Body of pancreas (tissue), 4 donors: ENCODE data around the gene MYO5A. TPM values are rescaled to one million over a fixed set of nuclear protein-coding genes. Genes with fewer than 3 reads are reported as not detected.

Experiments used
- ATAC-seq: fragments of 150-250 bp; one replicate; pipeline ENCODE4 v1.9.1; 2016
- DNase-seq, 4 donors: peaks; one replicate each; pipeline ENCODE4 v3.0.0-alpha.2; 2019
- H3K27ac ChIP-seq, 4 donors: fragments of 200-600 bp; sonication (generic); 1 replicate in 3 of 4; 2 replicates in 1 of 4; pipeline versions ENCODE4 v1.5.1 to v1.6.1; 2016 to 2019; ENCODE audit warnings: mild to moderate bottlenecking in 1 of 4, mixed read lengths in 1 of 4, moderate library complexity in 1 of 4
- H3K27me3 ChIP-seq, 2 donors: fragments of 200-600 bp; sonication (generic); one replicate each; pipeline ENCODE4 v1.6.0; 2016; ENCODE audit warnings: mild to moderate bottlenecking in 1 of 2
- H3K36me3 ChIP-seq, 2 donors: fragments of 200-600 bp; sonication (generic); replicated peaks in 1 of 2; 2 replicates each; pipeline ENCODE4 v1.5.1; 2016; ENCODE audit warnings: low read depth in 2 of 2; ENCODE audit not compliant: insufficient read depth in 1 of 2
- H3K4me1 ChIP-seq: fragments of 200-600 bp; sonication (generic); one replicate; pipeline ENCODE4 v1.6.0; 2016
- H3K4me3 ChIP-seq, 2 donors: fragments of 200-600 bp; sonication (generic); 1 replicate in 1 of 2; 2 replicates in 1 of 2; pipeline ENCODE4 v1.5.1; 2016 to 2019
- H3K9me3 ChIP-seq, 3 donors: fragments of 200-600 bp; sonication (generic); 1 replicate in 2 of 3; 2 replicates in 1 of 3; pipeline ENCODE4 v1.5.1; 2016
- CTCF ChIP-seq, 7 experiments: fragments of 450-650 bp in 4 of 7; fragments of 200-600 bp in 3 of 7; sonication (generic) in 3 of 7; IDR thresholded peaks; one replicate each; pipeline ENCODE4 v1.5.1; 2016 to 2019; ENCODE audit warnings: antibody characterized with exemption in 7 of 7
- POLR2A ChIP-seq, 3 donors: fragments of 450-650 bp; IDR thresholded peaks; one replicate each; pipeline ENCODE4 v1.6.1; 2016; ENCODE audit warnings: antibody characterized with exemption in 3 of 3, mild to moderate bottlenecking in 2 of 3
- WGBS, 2 donors: methylation state at CpG; one replicate each; pipeline ENCODE4 v1.1.5; 2017; 5-methylcytosine and 5-hydroxymethylcytosine counted together
- intact Hi-C: fragments of 100-400 bp; cut with DNase I; formaldehyde crosslinking; loops from one replicate; pipeline ENCODE4 v1.15.1; 2023
- total RNA-seq, 2 donors: library from RNA; depleted of rRNA; stranded (reverse); fragments of >200 nt; gene quantifications; one replicate each; pipeline ENCODE4 v1.1.0, GENCODE V29; 2016

The MYO5A gene
- total RNA-seq, 2 donors from 2014 or later = 8.2 to 11.9 TPM

GRCh38 chr15:52437646-52438045 lies 91.0 kb downstream of the MYO5A start:
- no peak for ATAC-seq

GRCh38 chr15:52436981-52437380 lies 91.7 kb downstream of the MYO5A start:
- Histone ChIP-seq H3K36me3 (no peaks in the 10 kb centered on the region), H3K4me3 (no peak overlapping the region), H3K9me3 (no peaks in the 10 kb centered on the region), H3K4me1 (no peaks in the 10 kb centered on the region), H3K27ac (no peak overlapping the region), H3K27me3 (no peaks in the 10 kb centered on the region)
- TF ChIP-seq CTCF (IDR thresholded peaks at IDR 0.05) (no peak), POLR2A (IDR thresholded peaks at IDR 0.05) (no peak)
- ATAC-seq (no peak), DNase-seq (no peak)
- intact Hi-C loops = no loop called here
- 93% methylated on average over 3 of the region's 3 CpGs for WGBS, 2 donors

More at GRCh38 chr15:52437646-52438045, 91.0 kb downstream of the MYO5A start:
- Histone ChIP-seq H3K27me3 (no peaks in the 10 kb centered on the region), H3K27ac (no peak overlapping the region), H3K4me1 (no peaks in the 10 kb centered on the region), H3K9me3 (no peaks in the 10 kb centered on the region), H3K36me3 (no peaks in the 10 kb centered on the region), H3K4me3 (no peak overlapping the region)
- TF ChIP-seq POLR2A (IDR thresholded peaks at IDR 0.05) (no peak), CTCF (IDR thresholded peaks at IDR 0.05) (no peak)
- DNase-seq = no peak
- intact Hi-C loops = no loop called here

GRCh38 chr15:52434885-52435284 lies 93.8 kb downstream of the MYO5A start:
- no peaks in the 10 kb centered on the region for H3K36me3 ChIP-seq
- ATAC-seq = no peak
- no peak overlapping the region for H3K27ac ChIP-seq
- H3K27me3 ChIP-seq = no peaks in the 10 kb centered on the region
- intact Hi-C loops = no loop called here
- TF ChIP-seq CTCF (IDR thresholded peaks at IDR 0.05) (no peak), POLR2A (IDR thresholded peaks at IDR 0.05) (no peak)
- H3K9me3 ChIP-seq = no peaks in the 10 kb centered on the region
- WGBS, 2 donors = 82 to 90% methylated on average over 3 of the region's 3 CpGs
- no peak for DNase-seq
- no peak overlapping the region for H3K4me3 ChIP-seq
- H3K4me1 ChIP-seq = no peaks in the 10 kb centered on the region

- TF ChIP-seq CTCF (IDR thresholded peaks at IDR 0.05) = no peak
- DNase-seq (no peak), ATAC-seq (no peak)
- H3K4me1 ChIP-seq = no peaks in the 10 kb centered on the region
- no peaks in the 10 kb centered on the region for H3K27me3 ChIP-seq
- no peak overlapping the region for H3K4me3 ChIP-seq
- no peaks in the 10 kb centered on the region for H3K36me3 ChIP-seq
- no peak overlapping the region for H3K27ac ChIP-seq
- H3K9me3 ChIP-seq = no peaks in the 10 kb centered on the region
- intact Hi-C loops = no loop called here
- 84% methylated on average over 4 of the region's 4 CpGs for WGBS, 2 donors
Measured at GRCh38 chr15:52428297-52428696, 100.4 kb downstream of the MYO5A start.

- Histone ChIP-seq H3K4me3 (no peak overlapping the region), H3K27ac (no peak overlapping the region), H3K27me3 (no peaks in the 10 kb centered on the region), H3K4me1 (no peaks in the 10 kb centered on the region), H3K9me3 (no peaks in the 10 kb centered on the region), H3K36me3 (no peaks in the 10 kb centered on the region)
- no peak for DNase-seq
- intact Hi-C loops = no loop called here
- WGBS, 2 donors = 16 to 22% methylated on average over 3 of the region's 3 CpGs
- ATAC-seq = no peak
- no peak for TF ChIP-seq CTCF (IDR thresholded peaks at IDR 0.05)
- TF ChIP-seq POLR2A (IDR thresholded peaks at IDR 0.05) = no peak
Measured at GRCh38 chr15:52427804-52428203, 100.9 kb downstream of the MYO5A start.
